ENCODE data around the gene PRPS1.

The PRPS1 gene

GRCh38 chrX:107659286-107659685, 31.0 kb downstream of the PRPS1 start:
- TF ChIP-seq REST (IDR thresholded peaks at IDR 0.05; ENCODE audit: insufficient read depth in 1 of 2, low read depth in 2 of 2, low read length in 2 of 2) = no peak
- no peak for TF ChIP-seq TAF1 (IDR thresholded peaks at IDR 0.05; ENCODE audit: borderline replicate concordance, insufficient read depth, low read length)
- TF ChIP-seq SIN3A (IDR thresholded peaks at IDR 0.05; ENCODE audit: borderline replicate concordance, insufficient read depth, low read length) = no peak
- no peak for TF ChIP-seq POLR2AphosphoS5 (IDR thresholded peaks at IDR 0.05; ENCODE audit: low read depth, low read length)
- no peak for TF ChIP-seq FOXP2 (optimal IDR thresholded peaks at IDR 0.05; ENCODE audit: borderline replicate concordance, extremely low read depth, extremely low read length, insufficient read depth)

GRCh38 chrX:107659768-107660167, 31.5 kb downstream of the PRPS1 start:
- TF ChIP-seq REST (IDR thresholded peaks at IDR 0.05; ENCODE audit: insufficient read depth in 1 of 2, low read depth in 2 of 2, low read length in 2 of 2) = no peak

- TF ChIP-seq POLR2AphosphoS5 (IDR thresholded peaks at IDR 0.05; ENCODE audit: low read depth, low read length) = no peak
- TF ChIP-seq REST (IDR thresholded peaks at IDR 0.05; ENCODE audit: insufficient read depth in 1 of 2, low read depth in 2 of 2, low read length in 2 of 2) = no peak
- TF ChIP-seq FOXP2 (optimal IDR thresholded peaks at IDR 0.05; ENCODE audit: borderline replicate concordance, extremely low read depth, extremely low read length, insufficient read depth) = no peak
- TF ChIP-seq TAF1 (IDR thresholded peaks at IDR 0.05; ENCODE audit: borderline replicate concordance, insufficient read depth, low read length) = no peak
- no peak for TF ChIP-seq SIN3A (IDR thresholded peaks at IDR 0.05; ENCODE audit: borderline replicate concordance, insufficient read depth, low read length)
These were observed 33.8 kb downstream of the PRPS1 start for GRCh38 chrX:107662145-107662544.

- TF ChIP-seq POLR2AphosphoS5 (IDR thresholded peaks at IDR 0.05; ENCODE audit: low read depth, low read length) = no peak
- no peak for TF ChIP-seq FOXP2 (optimal IDR thresholded peaks at IDR 0.05; ENCODE audit: borderline replicate concordance, extremely low read depth, extremely low read length, insufficient read depth)
- TF ChIP-seq TAF1 (IDR thresholded peaks at IDR 0.05; ENCODE audit: borderline replicate concordance, insufficient read depth, low read length) = no peak
- TF ChIP-seq SIN3A (IDR thresholded peaks at IDR 0.05; ENCODE audit: borderline replicate concordance, insufficient read depth, low read length) = no peak
- no peak for TF ChIP-seq REST (IDR thresholded peaks at IDR 0.05; ENCODE audit: insufficient read depth in 1 of 2, low read depth in 2 of 2, low read length in 2 of 2)
These were observed 34.5 kb downstream of the PRPS1 start for GRCh38 chrX:107662824-107663223.

GRCh38 chrX:107666931-107667330, 38.6 kb downstream of the PRPS1 start:
- TF ChIP-seq REST (IDR thresholded peaks at IDR 0.05; ENCODE audit: insufficient read depth in 1 of 2, low read depth in 2 of 2, low read length in 2 of 2) = no peak
- TF ChIP-seq FOXP2 (optimal IDR thresholded peaks at IDR 0.05; ENCODE audit: borderline replicate concordance, extremely low read depth, extremely low read length, insufficient read depth) = no peak
- TF ChIP-seq POLR2AphosphoS5 (IDR thresholded peaks at IDR 0.05; ENCODE audit: low read depth, low read length) = no peak
- no peak for TF ChIP-seq TAF1 (IDR thresholded peaks at IDR 0.05; ENCODE audit: borderline replicate concordance, insufficient read depth, low read length)
- no peak for TF ChIP-seq SIN3A (IDR thresholded peaks at IDR 0.05; ENCODE audit: borderline replicate concordance, insufficient read depth, low read length)

Measured in PFSK-1 (cell line).